HEK293 (cell line): ENCODE data around the gene EREG.

Experiments used
- ZNF416 ChIP-seq: fragments of 450-650 bp; formaldehyde crosslinking; IDR thresholded peaks from 2 replicates; pipeline ENCODE4 v1.5.1; 2016; ENCODE audit warnings: missing biosample characterization, missing genetic modification characterization
- TF ChIP-seq, protein P1 (sequence below): fragments of 450-650 bp; formaldehyde crosslinking; IDR thresholded peaks from 2 replicates; pipeline ENCODE4 v1.5.1; 2016; ENCODE audit warnings: missing biosample characterization, missing genetic modification characterization
- TF ChIP-seq, protein P2 (sequence below): fragments of 450-650 bp; formaldehyde crosslinking; IDR thresholded peaks from 2 replicates; pipeline ENCODE4 v1.5.1; 2016; ENCODE audit warnings: missing biosample characterization, missing genetic modification characterization

DNA sequence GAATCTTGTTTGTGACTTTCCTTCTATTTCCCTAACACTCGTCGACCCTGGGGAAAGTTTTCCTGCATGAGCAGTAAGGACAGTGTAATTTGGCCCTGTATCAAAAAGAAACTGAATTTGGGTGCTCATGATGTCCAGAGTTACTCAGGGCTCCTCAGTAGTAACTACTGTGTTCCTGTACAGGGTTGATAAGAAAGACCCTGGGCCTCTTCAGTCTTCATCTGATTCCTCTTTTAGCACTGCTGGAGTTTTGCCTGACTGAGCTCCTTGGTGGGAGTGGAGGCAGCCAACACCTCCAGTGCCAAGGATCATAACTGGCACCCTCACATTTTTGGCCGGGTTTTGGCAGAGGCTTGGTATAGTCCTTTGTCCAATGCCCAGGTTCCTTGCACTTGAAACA lies 72.9 kb downstream of the EREG start:
- TF ChIP-seq, protein P1, sequence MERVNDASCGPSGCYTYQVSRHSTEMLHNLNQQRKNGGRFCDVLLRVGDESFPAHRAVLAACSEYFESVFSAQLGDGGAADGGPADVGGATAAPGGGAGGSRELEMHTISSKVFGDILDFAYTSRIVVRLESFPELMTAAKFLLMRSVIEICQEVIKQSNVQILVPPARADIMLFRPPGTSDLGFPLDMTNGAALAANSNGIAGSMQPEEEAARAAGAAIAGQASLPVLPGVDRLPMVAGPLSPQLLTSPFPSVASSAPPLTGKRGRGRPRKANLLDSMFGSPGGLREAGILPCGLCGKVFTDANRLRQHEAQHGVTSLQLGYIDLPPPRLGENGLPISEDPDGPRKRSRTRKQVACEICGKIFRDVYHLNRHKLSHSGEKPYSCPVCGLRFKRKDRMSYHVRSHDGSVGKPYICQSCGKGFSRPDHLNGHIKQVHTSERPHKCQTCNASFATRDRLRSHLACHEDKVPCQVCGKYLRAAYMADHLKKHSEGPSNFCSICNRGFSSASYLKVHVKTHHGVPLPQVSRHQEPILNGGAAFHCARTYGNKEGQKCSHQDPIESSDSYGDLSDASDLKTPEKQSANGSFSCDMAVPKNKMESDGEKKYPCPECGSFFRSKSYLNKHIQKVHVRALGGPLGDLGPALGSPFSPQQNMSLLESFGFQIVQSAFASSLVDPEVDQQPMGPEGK (tag by site-specific recombination): no peak
- TF ChIP-seq, protein P2, sequence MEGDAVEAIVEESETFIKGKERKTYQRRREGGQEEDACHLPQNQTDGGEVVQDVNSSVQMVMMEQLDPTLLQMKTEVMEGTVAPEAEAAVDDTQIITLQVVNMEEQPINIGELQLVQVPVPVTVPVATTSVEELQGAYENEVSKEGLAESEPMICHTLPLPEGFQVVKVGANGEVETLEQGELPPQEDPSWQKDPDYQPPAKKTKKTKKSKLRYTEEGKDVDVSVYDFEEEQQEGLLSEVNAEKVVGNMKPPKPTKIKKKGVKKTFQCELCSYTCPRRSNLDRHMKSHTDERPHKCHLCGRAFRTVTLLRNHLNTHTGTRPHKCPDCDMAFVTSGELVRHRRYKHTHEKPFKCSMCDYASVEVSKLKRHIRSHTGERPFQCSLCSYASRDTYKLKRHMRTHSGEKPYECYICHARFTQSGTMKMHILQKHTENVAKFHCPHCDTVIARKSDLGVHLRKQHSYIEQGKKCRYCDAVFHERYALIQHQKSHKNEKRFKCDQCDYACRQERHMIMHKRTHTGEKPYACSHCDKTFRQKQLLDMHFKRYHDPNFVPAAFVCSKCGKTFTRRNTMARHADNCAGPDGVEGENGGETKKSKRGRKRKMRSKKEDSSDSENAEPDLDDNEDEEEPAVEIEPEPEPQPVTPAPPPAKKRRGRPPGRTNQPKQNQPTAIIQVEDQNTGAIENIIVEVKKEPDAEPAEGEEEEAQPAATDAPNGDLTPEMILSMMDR (tag by site-specific recombination): no peak
- TF ChIP-seq ZNF416 (tag by site-specific recombination): no peak
